ENCODE measurements around the gene HEPACAM.

HEPACAM gene

GRCh38 chr11:124882339-124883071 lies 53.3 kb downstream of the HEPACAM start:
- no peak for DNase-seq

- DNase-seq: no peak
Measured at GRCh38 chr11:124880958-124881357, 54.9 kb downstream of the HEPACAM start.

- DNase-seq: no peak
Measured at GRCh38 chr11:124880290-124880611, 55.6 kb downstream of the HEPACAM start.

- DNase-seq: no peak
Measured at GRCh38 chr11:124879493-124880289, 56.2 kb downstream of the HEPACAM start.

GRCh38 chr11:124878759-124879492 lies 56.9 kb downstream of the HEPACAM start:
- DNase-seq: no peak

- DNase-seq: no peak
Measured at GRCh38 chr11:124877910-124878758, 57.7 kb downstream of the HEPACAM start.

- no peak for DNase-seq
Measured at GRCh38 chr11:124877631-124877909, 58.3 kb downstream of the HEPACAM start.

- no peak for DNase-seq
Measured at GRCh38 chr11:124876818-124877630, 58.8 kb downstream of the HEPACAM start.

- DNase-seq: peak; percentile 68 to 71
Measured at GRCh38 chr11:124875943-124876817, 59.7 kb downstream of the HEPACAM start.

- no peak for DNase-seq
Measured at GRCh38 chr11:124875401-124875800, 60.4 kb downstream of the HEPACAM start.

GRCh38 chr11:124874571-124875255 lies 61.1 kb downstream of the HEPACAM start:
- DNase-seq: no peak

GRCh38 chr11:124873951-124874350 lies 61.9 kb downstream of the HEPACAM start:
- no peak for DNase-seq

GRCh38 chr11:124872741-124873140 lies 63.1 kb downstream of the HEPACAM start:
- no peak for DNase-seq

- no peak for DNase-seq
Measured at GRCh38 chr11:124872280-124872679, 63.6 kb downstream of the HEPACAM start.

- no peak for DNase-seq
Measured at GRCh38 chr11:124870430-124870829, 65.4 kb downstream of the HEPACAM start.

- no peak for DNase-seq
Measured at GRCh38 chr11:124869856-124870387, 65.9 kb downstream of the HEPACAM start.

- DNase-seq: no peak
Measured at GRCh38 chr11:124869331-124869730, 66.5 kb downstream of the HEPACAM start.
